Activated CD8-positive, alpha-beta memory T cell treated with anti-CD3 and anti-CD28 coated beads for 36 hours (primary cell): ENCODE measurements around the gene RGS11. TPM values are rescaled to one million over a fixed set of nuclear protein-coding genes. Genes with fewer than 3 reads are reported as not detected.

ENCODE experiments used
- CTCF ChIA-PET: fragments of 350-600 bp; sonication (Branson Sonifier 250); formaldehyde crosslinking; loops from one replicate; lab custom pipeline; 2021; ENCODE audit warnings: antibody characterized with exemption; lab: Charles Lee
- POLR2A ChIA-PET: fragments of 350-600 bp; sonication (Branson Sonifier 250); formaldehyde crosslinking; loops from one replicate; lab custom pipeline; 2021; ENCODE audit warnings: antibody characterized with exemption; lab: Charles Lee
- total RNA-seq, 2 experiments: library from RNA; stranded (reverse); gene quantifications; one replicate each; pipeline ENCODE4 v1.2.3, GENCODE V29; 2021

The RGS11 gene
- total RNA-seq, 2 experiments from 2014 or later, result 0.08 TPM; not detected in 1

DNA sequence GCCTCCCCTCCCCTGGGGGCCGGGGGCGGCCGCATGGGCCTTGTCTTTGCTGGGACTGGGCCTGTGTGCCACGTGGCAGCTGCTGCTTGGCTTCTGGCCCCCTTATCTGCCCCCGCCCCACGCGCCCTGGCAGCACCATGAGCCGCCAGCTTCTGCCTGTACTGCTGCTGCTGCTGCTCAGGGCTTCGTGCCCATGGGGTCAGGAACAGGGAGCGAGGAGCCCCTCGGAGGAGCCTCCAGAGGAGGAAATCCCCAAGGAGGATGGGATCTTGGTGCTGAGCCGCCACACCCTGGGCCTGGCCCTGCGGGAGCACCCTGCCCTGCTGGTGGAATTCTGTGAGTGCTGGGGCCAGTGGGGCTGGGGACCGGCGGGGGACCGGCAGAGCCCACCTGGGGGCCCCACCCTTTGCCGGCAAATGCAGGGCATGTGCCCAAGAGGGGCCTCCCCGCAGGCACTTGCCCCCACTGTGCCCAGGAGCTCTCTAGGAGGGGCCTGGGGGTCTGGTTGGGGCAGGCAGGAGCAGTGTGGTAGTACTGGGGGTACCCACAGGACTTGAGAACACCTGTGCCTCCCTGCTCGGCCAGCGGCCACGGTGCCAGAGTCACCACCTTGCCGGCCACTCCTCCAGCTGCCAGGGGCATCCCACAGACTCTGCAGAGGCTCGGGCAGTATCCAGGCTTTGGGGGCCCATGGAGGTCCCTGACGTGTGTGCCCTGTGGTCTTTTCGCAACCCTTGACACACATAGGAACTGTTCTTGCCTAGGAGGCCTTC is 7.5 kb upstream of the RGS11 start, which contains the start of gene PDIA2:
PDIA2 (plus strand) TSS at position 132 of the 773 bp plus-strand sequence; CDS start at position 138, 6 bp downstream.
- CTCF ChIA-PET, result no interaction called here
- POLR2A ChIA-PET, result no interaction called here

DNA sequence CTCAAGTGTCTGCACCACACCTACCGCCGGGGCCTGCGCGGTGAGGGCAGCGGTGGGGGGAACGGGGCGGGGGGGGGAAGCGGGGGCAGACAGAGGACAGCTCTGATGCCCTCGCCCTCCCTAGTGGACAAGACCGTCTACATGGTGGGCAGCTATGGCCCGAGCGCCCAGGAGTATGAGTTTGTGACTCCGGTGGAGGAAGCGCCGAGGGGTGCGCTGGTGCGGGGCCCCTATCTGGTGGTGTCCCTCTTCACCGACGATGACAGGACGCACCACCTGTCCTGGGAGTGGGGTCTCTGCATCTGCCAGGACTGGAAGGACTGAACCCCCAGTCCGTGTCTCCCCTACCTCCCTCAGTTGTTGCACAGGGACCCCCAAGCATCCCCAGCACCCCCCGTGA is 6.7 kb upstream of the RGS11 start:
- CTCF ChIA-PET, result no interaction called here
- POLR2A ChIA-PET, result no interaction called here

DNA sequence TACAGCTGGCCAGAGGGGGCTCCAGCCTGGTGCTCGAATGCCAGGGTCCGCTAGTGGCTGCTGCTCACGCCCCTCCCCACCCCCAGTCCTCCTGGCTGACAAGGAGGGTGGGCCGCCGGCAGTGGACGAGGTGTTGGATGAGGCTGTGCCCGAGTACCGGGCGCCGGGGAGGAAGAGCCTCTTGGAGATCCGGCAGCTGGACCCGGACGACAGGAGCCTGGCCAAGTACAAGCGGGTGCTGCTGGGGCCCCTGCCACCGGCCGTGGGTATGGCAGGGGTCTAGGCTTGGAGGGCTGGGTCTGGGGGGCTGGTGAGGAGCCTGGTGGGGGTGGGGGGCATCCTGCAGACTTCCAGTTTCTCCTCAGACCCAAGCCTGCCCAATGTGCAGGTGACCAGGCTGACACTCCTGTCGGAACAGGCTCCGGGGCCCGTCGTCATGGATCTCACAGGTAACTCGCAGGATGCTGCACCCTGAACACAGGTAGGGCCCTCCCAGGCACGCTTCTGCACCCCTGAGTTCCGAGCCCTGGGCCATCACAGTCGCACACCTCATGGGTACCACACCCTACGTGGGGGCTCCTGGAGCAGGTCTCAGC is 6.0 kb upstream of the RGS11 start:
- ChIA-PET POLR2A (no interaction called here), CTCF (no interaction called here)

DNA sequence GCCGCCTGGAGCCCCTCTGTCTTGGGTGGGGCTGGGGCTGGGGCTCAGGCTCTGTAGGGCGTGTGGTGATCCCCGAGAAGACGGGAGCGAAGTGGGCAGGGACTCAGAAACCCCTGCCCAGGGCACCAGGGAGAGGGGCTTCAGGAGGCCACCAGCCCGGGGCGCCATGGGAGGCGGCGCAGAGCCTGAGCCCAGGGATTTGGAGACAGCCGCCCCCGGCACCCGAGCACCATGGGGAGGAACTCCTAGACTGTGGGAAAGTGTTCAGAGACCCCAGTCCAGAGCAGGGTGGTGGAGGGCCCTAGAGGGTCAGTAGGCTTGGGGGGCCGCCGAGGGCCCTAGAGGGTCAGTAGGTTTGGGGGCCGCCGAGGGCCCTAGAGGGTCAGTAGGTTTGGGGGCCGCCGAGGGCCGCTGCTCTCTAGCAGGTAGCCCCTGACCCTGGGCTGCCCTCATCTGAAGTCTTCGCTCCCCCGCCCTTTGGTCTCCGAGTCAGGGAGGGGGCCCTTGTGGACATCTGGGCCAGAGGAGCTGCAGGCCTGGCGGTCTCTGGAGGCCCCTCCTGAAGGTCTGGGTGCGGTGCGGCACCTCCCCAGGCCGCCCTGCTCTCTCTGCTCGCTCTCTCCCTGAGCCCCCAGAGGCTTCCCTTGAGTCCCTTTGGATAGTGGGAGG is 5.4 kb upstream of the RGS11 start:
- POLR2A ChIA-PET, result no interaction called here

DNA sequence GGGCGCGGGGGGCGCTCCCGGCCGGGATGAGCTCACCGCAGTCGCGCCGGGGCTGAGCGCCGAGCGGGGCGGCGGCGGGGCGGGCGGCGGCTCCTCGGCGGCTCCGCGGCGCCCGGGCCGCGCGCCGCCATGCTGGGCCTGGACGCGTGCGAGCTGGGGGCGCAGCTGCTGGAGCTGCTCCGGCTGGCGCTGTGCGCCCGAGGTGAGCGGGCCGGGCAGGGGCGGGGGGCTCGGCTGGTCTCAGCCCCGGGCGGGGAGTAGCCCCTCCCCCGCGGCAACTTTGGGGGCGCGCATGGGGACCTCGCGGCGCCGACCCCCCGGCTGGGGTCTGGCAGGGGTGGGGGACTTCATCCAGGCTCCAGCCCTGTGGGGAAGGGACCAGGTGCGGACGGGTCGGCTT is 4.8 kb upstream of the RGS11 start, which contains the start of gene ARHGDIG:
ARHGDIG (plus strand) TSS at position 40 of the 400 bp plus-strand sequence; CDS start at position 130, 90 bp downstream.
- POLR2A ChIA-PET, result no interaction called here

More for the DNA sequence above, 5.4 kb upstream of the RGS11 start:
- CTCF ChIA-PET, result no interaction called here

DNA sequence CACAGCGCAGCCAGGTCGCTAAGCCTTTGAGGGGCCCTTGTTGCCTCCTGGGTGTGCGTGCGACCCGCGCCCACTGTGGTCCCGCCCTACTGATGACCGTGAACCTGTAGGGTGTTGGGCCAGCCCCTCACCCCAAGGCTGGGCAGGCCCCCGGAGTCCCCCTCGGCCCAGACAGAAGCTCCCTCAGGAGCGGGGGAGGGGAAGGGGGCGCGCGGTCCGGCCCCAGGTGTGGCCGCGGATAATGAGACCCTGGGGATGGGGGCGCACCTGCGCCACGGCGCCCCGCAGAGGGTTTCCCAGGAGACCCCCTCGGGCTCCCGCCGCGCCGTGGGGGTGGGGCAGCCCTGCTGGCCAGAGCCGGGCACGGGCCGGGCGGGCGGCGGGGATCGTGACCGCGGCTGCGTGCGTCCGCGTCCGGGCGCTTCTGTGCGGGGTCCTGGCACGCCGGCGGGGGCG is 4.3 kb upstream of the RGS11 start:
- ChIA-PET CTCF (no interaction called here), POLR2A (interaction anchor here (0.6 kb wide), 1 partner anchor 40 kb away, joined by 4 read pairs; no protein-coding TSS in a partner anchor)

More for the DNA sequence above, 4.8 kb upstream of the RGS11 start, which contains the start of gene ARHGDIG:
- CTCF ChIA-PET, result no interaction called here

DNA sequence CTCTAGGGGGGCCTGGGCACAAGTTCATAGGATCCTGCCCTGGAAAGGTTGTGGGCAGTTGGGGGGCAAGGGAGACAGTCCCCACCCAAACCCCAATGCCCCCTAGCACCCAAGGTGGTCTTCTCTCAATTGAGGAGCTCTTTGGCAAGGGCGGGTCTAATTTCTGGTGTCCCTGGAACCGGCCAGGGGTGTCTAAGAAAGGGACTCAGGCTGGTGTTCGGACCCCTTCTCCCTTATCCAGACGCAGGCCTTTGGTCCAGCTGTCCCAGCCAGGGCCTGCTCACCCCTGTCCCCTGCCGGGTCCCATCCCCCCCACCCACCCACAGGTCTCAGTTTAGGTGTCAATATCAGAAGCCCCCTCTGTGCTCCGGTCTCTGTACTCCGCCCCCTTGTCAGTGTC is 3.8 kb upstream of the RGS11 start:
- ChIA-PET POLR2A (interaction anchor here (0.6 kb wide), 1 partner anchor 39 kb away, joined by 4 read pairs; no protein-coding TSS in a partner anchor), CTCF (no interaction called here)

DNA sequence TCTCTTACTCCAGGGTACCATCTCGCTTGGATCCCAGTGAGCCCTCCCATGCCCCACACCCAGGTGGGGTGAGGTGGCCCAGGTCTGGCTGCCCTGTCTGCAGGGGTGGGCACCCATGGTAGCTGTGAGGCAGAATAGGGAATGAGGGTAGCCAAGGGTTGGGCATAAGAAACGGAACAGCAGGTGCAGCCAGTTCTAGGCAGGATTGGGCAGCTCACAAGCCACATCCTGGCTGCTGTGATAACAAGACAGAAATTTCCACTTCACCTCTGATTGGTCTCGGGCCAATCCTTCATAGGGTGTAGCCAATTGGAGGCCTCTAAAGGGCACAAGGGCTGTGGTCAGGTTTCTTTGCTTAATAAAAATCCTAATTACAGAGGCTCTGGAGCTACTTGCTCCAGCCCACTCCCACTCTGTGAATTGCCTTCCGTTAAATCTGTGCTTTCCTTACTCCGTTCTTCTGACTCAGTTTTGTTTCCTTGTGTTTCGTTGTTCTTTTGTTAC is 3.2 kb upstream of the RGS11 start:
- ChIA-PET CTCF (interaction anchor here (0.9 kb wide), 1 partner anchor 44 kb away, joined by 3 read pairs; the partner anchor contains the start of gene FAM234A), POLR2A (no interaction called here)

DNA sequence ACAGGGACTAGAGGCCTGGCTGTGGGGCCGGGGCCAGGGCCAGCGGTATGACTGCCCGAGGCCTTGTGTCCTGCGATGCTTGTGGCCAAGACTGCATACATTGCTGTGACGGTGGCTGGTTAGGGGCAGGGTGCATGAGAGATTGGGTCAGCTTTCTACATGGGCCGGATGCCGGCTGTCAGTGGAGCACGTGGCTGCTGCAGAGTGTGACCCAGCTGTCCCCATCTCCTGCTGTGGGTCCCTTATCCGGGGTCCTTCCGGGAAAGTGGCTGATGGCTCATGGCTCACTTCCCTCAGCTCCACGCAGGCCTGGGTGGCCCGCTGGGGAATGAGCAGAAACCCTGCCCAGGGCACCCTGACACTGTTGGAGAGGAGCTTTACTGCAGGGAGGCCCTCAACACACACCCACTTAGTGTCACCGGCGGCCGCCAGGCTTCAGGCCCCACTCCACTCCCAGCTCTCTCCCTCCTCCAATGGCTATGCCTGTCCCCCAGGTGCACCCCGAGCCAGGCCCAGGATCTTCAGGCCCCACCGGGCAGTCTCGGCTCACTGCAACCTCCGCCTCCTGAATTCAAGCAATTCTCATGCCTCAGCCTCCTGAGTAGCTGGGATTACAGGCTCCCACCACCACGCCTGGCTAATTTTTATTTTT is 808 bp upstream of the RGS11 start:
- POLR2A ChIA-PET, result no interaction called here

DNA sequence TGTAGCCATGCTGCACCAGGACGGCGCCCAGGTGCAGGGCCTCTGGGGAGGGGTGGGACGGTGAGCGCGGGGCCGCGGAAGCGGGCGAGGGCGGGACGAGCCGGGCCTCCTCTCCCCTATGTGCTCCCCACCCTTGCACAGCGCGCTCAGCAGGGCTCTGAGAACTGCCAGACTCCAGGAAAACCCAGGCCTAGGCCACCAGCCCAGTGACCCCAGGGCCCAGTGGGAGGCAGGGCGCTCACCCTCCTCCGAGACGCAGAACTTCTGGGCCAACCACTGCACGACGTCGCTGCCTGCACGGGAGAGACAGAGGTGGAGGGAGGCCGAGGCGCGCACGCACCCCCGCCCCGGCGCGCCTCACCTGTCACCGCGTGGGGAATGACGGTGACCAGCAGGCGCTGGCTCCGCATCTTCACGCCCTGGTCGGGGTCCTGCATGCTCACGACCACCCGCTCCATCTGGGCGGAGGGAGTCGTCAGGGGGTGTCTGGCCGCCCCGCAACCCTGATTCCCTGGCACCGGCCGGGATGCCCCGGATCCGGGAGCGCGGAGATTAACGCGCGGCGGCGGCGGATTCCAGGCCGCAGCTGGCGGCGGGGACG is 603 bp downstream of the RGS11 start:
- CTCF ChIA-PET, result no interaction called here
- POLR2A ChIA-PET, result no interaction called here

More for the DNA sequence above, 808 bp upstream of the RGS11 start:
- CTCF ChIA-PET, result interaction anchor here (1.0 kb wide), 1 partner anchor 86 kb away, joined by 3 read pairs; no protein-coding TSS in a partner anchor

DNA sequence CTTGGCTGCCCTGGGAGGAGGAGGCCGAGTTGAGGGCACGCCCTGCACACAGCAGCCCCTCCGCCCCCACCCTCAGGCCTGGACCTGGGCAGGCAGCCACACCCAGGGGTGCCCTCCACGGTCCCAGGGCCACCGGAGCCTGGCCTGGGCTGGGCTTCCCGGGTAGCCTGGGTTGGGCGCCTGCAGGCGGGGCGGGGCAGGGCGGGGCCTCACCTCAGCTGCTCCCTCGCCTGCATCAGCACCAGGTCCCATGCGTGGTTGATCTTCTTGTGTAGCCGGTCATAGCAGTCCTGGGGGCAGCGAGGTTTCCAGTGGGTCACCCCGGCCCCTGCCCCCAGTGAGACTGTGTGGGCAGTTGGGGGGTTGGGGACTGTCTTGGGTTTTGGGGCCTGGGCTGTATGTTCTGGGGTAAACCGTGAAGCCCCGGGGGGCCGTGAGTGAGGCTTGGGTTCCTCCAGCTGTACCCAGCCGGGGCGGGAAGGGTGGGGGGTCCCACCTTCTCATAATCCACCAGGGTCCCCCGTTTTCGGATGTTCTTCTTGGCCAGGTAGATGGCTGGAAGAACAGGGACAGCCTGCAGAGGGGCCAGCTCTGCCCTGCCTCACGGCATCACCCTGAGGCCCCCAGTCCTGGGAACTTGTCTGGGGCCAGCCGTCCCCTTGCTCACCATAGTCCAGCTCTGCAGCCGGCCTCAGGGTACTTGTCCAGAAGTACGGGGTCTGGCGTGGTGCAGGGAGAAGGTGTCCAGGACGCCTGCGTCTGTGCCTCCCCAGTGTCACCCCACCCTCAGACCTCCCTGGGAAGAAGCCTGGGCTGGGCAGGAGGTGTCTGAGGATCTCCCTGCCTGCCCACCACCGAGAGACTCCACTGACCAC is 2.0 kb downstream of the RGS11 start:
- ChIA-PET POLR2A (no interaction called here), CTCF (no interaction called here)

DNA sequence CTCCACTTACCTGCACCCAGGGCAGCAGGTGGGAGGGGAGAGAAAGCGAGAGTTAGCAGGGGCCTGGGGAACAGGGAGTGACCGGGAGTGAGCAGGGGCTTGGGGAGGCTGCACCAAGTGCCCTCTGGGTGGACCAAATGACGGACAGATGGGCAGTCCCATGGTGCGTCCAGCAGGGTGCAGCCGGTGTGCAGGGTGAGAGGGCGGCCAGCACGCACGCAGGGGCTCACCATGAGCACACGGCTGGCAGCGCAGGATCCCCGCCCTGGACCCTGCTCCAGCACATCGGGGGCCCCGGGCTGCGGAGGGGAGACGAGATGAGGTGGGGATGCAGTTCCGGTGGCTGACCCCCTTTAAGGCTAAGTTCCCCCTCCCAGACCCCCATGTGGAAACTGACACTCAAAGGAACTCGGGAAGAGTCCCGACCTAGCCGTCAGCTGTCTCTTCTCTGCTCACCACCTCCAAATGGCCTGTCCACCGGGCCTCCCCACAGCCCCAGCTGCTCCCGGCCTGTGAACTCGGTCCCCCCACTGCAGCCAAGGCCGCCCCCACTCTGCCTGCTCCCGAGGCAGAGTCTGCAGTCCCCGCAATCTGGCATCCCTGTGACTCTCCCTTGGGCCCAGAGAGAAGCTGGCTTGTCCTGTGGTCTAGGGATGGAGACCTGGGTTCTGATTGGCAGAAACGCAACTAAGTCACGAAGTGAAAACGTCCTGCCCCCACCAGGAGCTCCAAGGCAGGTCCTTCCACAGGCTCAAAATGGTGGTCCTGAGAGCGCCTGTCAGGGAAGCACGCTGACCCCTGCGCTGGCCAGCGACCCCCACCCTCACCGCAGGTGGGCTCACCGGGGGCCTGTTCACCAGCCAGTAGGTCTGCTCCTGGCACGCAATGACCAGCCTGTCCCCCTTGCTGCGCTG is 2.9 kb downstream of the RGS11 start:
- CTCF ChIA-PET, result no interaction called here
- POLR2A ChIA-PET, result no interaction called here

DNA sequence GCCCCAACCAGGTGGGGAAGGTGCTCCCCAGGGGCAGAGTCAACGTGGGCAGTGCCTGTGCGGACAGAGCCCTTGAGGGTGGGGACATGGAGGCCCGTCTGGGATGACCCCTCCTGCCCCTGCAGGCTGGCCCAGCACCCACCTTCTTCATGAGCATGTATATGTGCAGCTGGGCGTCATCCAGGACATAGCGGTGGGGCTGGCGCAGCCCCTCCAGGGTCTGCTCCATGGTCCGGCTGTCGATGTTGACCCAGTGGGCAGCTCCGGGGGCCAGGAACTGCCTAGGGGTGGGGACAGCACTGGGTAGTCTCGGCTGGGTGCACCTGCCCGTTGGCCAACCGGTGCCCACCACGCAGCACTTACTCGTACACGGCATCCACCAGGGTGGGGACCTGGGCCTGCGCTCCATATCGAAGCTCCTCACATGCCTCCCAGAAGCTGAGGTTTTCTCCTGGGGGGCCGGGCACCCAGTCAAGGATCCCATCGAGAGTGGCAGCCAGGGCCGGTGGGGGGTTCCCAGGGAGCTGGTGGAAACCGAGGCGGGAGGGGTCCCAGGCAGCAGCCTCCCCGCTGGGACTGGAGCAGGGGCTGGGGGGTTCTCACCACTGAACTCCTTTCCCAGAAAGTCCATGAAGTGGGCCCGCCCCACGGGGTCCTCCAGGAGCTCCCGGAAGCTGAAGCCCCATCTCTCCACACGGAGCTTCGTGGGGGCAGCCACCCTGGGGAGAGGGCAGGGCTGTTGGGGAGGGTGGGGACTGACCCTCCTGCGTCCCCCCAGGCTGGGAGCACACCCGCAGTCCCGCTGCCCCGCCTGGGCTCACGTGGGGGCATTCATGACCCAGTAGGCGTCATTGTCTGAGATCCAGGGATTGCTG is 5.1 kb downstream of the RGS11 start:
- ChIA-PET POLR2A (no interaction called here), CTCF (no interaction called here)

DNA sequence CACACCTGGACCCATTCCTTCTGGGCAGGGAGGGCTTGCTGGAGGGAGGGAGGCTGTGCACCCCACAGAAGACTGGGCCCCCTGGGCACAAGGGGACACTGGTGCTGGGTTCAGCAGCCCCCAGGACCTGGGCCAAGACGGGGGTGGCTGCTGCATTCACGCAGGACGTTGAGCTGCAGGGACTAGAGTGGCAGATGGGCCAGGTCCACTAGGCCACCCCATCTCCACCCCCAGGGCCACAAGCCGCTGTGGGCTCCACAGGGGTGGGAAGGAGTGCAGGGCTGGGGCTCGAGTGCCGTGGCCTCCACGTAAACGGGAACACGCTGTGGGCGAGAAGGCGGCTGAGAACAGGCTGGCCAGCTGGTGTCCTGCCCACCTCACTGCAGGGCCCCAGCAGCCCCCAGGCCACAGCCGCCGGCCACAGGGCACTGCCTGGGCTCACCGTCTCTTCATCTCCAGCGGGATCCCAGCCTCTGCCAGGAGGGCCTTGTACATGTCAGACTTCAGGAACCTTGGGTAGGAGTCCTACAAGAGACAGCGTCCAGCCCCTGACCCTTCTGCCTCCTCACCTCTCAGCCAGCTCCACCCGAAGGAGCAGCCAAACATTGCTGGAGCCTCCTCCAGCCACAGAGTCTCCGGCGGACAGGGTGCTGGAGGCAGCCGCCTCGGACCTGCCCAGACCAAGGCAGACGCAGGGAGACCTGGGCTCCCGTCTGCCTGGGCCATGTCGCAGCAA is 6.5 kb downstream of the RGS11 start:
- CTCF ChIA-PET, result interaction anchor here (1.4 kb wide), 1 partner anchor 34 kb away, joined by 3 read pairs; the partner anchor contains the start of gene FAM234A
- POLR2A ChIA-PET, result no interaction called here
